Stimulated activated CD8-positive, alpha-beta memory T cell treated with anti-CD3 and anti-CD28 coated beads, Interleukin-7, amount 100 ng/mL, for 4 hours (primary cell): ENCODE measurements around the gene MMEL1.
A peak's percentile ranks its signal among the peaks of the same experiment; 100 is the strongest.
"Not testable (repeated sequence)": the region's sequence is repeated elsewhere in the genome, so short reads cannot be mapped to it uniquely, and the experiment has no call there.

Experiments used
- DNase-seq, 2 donors: peaks; one replicate each; pipeline ENCODE4 v3.0.0-alpha.2; 2020; ENCODE audit warnings: low read depth in 2 of 2

Gene MMEL1

GRCh38 chr1:2591581-2592261, 41.1 kb downstream of the MMEL1 start:
- DNase-seq = no peak

- DNase-seq = no peak
These were observed 41.6 kb downstream of the MMEL1 start for GRCh38 chr1:2591233-2591580.

- DNase-seq = no peak
These were observed 42.3 kb downstream of the MMEL1 start for GRCh38 chr1:2590233-2591141.

- no peak for DNase-seq
These were observed 43.2 kb downstream of the MMEL1 start for GRCh38 chr1:2589431-2590232.

- no peak for DNase-seq
These were observed 44.0 kb downstream of the MMEL1 start for GRCh38 chr1:2588661-2589430.

GRCh38 chr1:2587860-2588571, 44.8 kb downstream of the MMEL1 start:
- DNase-seq = no peak

GRCh38 chr1:2587071-2587859, 45.6 kb downstream of the MMEL1 start:
- DNase-seq = no peak

GRCh38 chr1:2586154-2587070, 46.4 kb downstream of the MMEL1 start, which contains the start of gene PRXL2B:
Gene PRXL2B, plus strand, starts transcription at chr1:2586777. Its CDS starts 109 bp downstream, at chr1:2586886.
- DNase-seq = peak; percentile 86 to 93

- peak; percentile 43 to 61 for DNase-seq
These were observed 47.3 kb downstream of the MMEL1 start for GRCh38 chr1:2585318-2586092.

- no peak for DNase-seq
These were observed 48.0 kb downstream of the MMEL1 start for GRCh38 chr1:2584686-2585317.

- no peak for DNase-seq
These were observed 48.9 kb downstream of the MMEL1 start for GRCh38 chr1:2583871-2584351.

- no peak for DNase-seq
These were observed 49.5 kb downstream of the MMEL1 start for GRCh38 chr1:2583331-2583791.

- DNase-seq = no peak
These were observed 50.4 kb downstream of the MMEL1 start for GRCh38 chr1:2582391-2582790.

- no peak for DNase-seq
These were observed 52.1 kb downstream of the MMEL1 start for GRCh38 chr1:2580691-2581090.

- DNase-seq = no peak
These were observed 54.1 kb downstream of the MMEL1 start for GRCh38 chr1:2578758-2579118.

- not testable (repeated sequence) for DNase-seq
These were observed 55.2 kb downstream of the MMEL1 start for GRCh38 chr1:2577565-2578075.
